ENCODE results near the gene SNAPIN.

GRCh38 chr1:153711026-153711425, 52.5 kb downstream of the SNAPIN start:
- TF ChIP-seq POLR2A (IDR thresholded peaks at IDR 0.05; ENCODE audit: low read length) (no peak), GATA1 (IDR thresholded peaks at IDR 0.05; ENCODE audit: low read depth, low read length) (no peak)

All from erythroblast (primary cell).